Measurements from ENCODE around the gene CARNS1. TPM values are rescaled to one million over a fixed set of nuclear protein-coding genes. Genes with fewer than 3 reads are reported as not detected.

CARNS1 gene, protein sequence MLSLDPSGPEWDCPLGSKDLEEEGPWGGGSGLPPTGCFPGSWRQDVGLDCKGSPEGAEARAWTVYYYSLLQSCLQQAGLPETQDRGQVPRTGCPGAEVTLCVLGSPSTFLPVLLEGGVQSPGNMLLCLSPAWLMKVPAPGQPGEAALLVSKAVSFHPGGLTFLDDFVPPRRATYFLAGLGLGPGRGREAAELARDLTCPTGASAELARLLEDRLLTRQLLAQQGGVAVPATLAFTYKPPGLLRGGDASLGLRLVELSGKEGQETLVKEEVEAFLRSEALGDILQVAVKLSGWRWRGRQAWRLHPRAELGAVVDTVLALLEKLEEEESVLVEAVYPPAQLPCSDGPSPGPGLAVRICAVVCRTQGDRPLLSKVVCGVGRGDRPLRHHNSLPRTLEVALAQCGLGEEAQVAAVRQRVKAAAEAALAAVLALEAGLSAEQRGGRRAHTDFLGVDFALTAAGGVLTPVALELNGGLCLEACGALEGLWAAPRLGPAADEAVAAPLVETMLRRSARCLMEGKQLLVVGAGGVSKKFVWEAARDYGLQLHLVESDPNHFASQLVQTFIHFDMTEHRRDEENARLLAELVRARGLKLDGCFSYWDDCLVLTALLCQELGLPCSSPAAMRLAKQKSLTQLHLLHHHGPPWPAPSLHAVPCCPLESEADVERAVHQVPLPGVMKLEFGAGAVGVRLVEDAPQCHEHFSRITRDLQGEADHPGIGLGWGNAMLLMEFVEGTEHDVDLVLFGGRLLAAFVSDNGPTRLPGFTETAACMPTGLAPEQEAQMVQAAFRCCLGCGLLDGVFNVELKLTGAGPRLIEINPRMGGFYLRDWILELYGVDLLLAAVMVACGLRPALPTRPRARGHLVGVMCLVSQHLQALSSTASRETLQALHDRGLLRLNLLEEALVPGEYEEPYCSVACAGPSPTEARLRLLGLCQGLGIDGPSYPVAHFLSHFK
- 0.48 TPM for polyA plus RNA-seq (2013, experiment 1 of 2; ENCODE audit: insufficient read length)
- polyA plus RNA-seq (2013, experiment 2 of 2; ENCODE audit: insufficient read length), result 0.27 TPM

DNA sequence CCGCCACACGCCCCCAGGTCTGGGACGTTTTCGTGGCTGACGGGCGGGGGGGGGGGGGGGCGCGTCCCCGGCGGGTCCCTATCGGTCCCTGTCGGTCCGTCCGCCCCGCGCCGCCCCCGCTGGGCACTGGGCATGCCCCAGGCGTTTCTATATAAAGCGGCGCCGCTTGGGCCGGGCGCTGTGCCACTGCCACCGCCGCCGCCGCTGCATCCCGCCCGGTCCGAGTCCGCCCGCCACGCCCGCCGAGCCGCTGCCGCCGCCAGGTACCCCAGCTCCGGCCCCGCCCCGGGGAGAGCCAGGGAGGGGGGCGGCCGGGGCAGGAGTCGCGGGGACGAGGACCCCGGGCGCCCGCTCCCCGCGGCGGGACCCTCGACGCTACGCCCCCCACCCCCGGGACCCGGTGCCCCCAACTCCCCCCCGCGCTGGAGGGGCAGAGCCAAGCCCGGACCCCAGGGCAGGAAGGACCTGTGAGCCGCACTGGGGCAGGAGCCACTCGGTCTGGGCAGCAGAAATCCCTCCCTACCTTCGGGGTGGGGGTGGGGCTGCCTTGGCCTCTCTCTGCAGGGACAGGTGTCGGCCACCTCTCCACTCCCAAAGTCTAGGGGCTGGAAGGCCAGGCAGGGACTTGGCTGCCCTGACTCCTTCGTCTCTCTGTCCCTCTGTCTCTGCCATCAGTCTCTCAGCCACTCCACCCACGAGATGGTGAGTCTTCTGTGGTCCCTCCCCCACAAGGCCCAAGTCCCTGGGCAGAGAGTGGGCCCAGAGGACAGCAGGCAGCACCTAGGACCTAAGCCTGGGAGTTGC, at the start of gene CARNS1:
Gene CARNS1 (plus strand): TSS at position 178 of the 804 bp plus-strand sequence. CDS start 522 bp downstream, at position 700.
- DNase-seq, result no peak

DNA sequence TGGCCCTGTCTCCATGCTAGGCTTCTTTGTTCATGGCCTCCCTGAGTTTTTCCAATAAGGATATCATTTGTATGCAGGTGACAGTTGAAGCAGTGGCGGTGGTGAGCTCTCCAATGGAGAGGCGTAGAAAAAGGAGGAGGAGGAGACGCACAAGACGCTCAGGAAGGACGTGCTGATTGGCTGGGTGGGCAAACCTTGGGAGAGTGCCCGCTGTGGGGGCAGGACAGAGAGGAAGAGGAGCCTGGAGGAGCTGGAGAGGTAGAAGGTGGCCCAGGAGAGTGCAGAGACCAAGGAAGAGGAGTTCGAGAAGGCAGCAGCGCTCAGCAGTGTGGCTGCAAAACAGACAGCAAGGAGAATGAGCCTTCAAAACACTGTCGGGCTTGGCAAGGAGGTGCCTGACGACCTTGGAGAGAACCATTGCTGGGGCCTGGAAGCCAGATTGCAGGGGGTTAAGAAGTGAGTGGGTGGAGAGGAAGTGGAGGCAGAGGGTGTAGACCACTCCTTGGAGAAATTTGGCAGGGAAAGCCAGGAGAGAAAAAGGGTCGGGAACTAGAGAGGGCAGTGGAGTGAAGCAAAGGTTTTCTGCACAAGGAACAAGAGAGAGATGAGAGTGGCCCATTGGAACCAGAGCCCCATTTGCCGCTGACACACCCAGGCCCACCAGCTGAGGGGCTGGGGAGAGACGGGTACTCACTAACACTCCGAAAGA, 49.6 kb upstream of the CARNS1 start:
- DNase-seq, result no peak

DNA sequence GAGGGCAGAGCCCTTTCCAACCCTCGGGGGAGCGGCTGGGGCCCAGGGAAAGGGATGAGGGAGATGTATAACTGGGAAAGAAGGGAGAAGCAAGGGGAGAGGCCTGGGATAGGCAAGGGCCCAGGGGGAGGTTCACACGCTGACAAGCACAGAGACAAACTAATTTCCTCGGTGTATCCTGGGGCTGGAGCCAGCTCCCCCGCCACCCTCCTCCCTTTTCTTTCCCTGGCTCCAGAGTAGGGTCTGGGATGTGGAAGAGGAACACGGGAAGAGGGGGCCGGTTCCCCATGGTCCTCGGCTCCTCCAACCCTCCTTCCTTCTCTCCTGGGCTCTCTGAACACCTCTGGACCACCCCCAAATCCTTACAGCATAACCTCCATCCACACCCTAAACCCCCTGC, 48.9 kb upstream of the CARNS1 start:
- DNase-seq, result no peak

DNA sequence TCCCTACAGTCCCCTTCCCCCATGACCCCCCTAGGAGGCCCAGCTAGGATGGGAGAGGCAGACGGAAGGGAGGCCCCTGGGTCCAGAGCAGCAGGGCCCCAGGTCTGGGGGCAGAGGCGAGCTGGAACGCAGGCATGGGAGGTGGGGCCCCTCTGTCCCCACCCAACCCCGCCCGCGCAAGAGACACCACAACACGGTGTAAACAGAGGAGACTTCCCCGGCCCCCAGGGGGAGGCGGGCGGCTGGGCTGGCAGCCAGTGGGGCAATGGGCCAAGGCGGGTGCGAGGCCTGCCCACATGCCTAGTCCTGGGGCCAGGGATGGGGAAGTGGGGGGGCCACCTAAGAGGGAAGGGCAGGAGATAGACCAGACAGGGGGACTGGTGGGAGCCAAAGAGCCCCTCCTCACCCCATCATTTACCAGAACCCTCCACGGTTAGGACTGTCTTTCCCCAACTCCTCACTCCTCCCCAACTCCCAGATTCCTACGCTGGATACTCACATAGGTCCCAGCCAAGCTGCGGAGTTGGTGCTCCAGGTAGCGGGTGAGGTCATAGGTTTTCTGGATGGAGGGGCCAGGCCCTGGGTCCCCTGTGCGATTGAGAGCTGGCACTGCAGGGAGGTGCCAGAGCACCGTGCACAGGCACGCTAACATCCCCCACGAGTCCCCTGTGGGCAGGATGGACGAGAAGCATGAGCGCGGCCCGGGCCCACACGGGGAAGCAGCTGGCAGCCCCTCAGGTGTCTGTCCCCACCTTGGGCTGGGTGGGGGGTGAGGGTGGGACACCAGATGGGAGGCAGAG, 48.3 kb upstream of the CARNS1 start:
- no peak for DNase-seq

DNA sequence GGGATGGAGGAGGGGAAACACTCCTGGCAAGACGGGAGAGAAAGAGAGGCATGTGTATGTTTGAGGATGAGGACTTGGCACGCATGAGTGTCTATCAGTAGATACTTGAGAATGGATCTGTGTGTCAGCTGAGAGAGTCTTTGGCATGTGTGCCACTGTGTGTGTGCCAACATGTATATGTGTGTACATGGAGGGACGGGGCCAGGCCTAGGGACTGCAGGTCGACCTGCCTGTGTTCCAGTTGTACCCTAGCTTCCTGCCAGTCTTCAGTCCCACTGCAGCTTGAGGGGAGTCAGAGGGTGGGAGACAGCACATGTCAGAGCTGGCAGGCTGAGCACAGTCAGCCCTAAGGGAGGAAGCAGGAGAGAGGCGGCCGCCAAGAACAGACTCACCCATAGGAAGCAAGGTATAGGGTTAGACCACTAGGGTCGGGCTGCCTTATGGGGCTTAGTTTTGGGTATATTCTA, 47.7 kb upstream of the CARNS1 start:
- DNase-seq, result no peak

DNA sequence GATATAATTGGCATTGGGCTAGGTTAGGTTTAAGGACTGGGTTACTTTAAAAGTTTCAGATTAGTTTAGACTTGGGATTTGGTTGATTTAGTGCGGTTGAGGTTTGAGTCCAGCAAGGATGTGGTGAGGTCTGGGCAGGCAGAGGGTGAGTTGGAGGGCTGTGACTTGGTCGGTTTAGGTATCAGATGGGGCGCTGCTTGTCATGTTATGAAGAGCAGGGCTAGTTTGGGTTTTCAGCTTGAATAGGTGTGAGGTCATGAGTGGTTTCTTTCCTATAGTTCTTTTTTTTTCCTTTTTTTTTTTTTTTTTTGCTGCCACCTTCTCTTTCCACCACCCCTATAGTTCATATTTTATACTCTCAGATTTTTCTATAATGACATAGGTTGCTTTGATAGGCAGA, 46.9 kb upstream of the CARNS1 start:
- no peak for DNase-seq

DNA sequence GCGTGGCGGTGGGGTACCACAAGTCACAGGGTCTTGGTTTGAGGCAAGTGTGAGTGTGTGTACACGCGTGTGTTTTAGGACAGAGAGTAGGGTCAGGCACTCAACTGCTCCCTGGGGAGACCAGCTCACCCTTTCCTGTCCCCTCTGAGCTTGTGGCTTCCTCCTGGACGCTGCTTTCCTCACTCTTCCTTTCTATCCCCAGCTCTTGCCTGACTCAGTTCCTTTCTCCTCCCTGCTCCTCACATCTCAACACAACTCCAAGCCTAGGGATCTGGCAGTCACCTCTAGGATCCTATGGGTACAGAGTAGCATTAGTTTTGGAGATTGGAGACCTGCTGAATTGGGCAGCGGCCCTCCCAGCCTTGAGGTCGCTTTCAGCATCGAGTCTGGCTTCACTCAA, 46.2 kb upstream of the CARNS1 start:
- no peak for DNase-seq

DNA sequence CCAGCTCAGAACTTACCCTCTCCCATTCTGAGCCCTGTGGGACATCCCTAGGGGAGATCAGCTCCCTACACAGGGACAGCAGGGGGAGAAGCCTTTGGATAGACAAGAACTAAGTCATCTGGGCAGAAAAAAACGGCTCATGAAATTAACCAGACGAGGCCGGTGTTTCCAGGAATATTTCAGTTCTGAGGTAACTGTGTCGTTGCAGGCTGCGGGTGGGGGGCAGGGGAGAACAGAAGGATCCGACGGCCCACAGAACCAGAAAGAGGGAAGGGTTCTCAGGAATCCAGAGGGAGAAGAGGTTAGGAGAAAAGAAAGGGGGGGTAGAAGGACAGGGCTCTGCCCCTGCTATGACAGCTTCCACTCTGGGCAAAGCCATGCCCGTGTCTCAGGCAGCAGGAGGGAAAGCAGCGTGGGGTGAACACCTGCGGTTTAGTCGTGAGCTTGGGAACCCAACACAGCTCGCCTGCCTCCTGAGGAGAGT, 45.6 kb upstream of the CARNS1 start:
- peak; percentile 68 for DNase-seq

DNA sequence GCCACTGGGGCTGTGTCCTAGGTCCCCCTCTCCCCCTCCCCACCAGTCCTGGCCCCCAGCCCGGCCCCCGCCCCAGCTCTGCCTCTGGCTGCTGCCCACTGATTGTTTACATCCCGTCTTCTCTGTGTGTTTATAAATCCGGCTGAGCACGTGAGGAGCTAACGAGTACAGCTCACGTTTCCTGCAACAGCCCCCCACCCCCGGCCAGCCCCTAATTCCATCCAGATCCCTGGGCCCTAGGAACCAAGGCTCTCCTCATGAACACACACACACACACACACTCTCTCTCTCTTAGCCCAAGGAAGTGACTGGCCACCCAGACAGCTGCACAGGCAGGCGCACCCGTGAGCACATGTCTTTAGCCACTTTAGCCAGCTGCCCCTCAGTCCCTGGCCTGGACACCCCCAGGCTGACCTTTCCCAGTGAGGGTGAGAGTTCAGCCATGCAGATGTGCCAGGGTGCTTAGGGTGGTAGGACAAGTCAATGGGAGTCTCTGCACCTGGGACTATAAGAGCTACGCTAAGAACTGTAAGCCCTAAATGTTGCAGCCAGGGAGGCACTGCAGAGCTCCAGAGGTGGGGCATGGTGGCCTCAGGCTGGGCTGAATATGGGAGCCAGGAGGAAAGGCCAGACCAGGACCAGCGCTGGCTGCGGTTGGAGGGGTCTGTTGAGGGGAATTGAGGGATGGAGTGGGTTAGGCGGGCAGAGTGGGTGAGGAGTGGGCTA, 45.0 kb upstream of the CARNS1 start:
- peak; percentile 56 for DNase-seq

DNA sequence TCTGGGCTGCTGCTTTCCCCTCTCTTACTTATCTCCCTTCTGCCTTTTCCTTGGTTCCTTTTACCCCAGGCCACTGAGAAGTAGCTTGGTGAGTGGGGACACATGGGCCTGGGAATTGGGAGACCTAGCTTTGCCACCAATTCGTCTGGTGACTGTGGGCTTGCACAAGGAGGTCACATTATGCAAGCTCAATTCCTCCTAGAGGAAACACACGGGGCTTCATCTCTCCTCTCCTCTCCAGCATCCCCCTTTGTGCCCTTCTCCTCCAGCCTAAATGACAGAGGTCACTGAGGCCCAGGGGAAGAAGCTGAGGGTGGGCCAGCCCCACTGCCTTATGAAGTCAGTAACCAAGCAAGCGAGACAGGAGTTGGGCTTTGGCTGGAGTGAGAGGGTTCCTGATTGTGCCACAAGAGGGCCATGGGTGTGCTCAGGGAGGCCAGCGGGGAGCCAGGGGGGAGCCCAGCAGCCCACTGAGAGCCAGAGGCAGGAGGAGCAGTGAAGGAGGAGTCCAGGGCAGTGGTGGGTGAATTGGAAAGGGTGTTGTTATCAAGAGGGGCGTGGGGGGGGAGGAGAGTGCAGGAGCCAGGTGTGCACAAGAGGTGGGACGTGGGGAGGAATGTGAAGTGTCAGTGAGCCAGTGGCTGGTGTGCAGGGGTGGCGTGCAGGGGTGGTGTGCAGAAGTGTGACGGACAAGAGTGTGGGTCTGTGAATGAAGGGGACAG, 44.1 kb upstream of the CARNS1 start:
- peak; percentile 56 for DNase-seq

DNA sequence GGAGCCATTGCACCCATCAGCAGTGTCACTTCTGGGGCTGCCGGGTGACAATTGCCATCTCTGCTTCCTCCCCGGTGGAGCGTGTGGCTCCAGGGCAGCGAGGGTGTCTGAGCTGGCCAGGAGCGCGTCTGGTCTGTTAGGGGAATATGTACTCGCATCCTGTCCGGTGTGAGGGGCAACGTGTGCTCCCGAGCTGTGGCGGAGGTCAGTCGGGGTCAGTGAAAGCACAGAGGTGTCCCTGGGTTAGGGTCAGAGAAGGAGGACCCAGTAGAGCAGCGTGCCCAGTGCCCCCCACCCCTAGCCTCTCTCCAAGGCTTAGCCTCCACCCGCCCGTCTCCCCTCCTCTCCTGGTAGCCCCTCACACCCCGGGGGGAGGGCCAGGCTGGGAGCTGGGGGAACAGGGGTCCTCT, 43.6 kb upstream of the CARNS1 start:
- no peak for DNase-seq

DNA sequence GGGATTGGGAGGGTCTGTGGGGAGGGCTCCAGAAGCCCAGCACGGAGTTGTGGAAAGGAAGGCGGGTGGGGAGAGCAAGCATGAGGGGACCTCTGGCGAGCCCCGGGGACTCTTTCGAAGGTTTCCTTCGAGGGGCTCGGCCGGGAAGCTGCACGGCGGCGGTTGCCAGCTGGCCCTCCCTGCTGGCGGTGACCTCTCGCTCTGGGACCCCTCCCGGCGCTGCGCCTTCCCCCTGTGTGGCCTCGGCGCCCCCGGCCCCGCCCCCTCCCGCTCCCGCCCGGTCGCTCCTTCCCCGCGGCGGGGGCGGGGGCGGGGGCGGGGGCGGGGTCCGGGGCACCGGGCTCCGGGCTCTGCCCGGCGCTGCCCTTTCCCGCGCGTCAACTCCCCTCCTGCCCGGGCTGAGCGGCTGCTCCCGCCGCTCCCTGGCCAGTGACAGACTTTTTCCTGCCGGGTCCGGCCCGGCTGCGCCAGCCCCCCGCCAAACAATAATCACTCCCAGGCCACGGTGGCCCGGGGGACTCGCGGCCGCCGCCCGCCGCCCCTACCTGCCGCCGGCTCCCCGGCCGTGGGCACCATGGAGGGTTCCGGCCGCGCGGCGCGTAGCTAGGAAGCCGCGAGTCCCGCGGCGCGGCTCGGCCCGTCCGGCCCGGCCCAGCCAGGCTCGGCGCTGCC, 43.0 kb upstream of the CARNS1 start:
- DNase-seq, result no peak

DNA sequence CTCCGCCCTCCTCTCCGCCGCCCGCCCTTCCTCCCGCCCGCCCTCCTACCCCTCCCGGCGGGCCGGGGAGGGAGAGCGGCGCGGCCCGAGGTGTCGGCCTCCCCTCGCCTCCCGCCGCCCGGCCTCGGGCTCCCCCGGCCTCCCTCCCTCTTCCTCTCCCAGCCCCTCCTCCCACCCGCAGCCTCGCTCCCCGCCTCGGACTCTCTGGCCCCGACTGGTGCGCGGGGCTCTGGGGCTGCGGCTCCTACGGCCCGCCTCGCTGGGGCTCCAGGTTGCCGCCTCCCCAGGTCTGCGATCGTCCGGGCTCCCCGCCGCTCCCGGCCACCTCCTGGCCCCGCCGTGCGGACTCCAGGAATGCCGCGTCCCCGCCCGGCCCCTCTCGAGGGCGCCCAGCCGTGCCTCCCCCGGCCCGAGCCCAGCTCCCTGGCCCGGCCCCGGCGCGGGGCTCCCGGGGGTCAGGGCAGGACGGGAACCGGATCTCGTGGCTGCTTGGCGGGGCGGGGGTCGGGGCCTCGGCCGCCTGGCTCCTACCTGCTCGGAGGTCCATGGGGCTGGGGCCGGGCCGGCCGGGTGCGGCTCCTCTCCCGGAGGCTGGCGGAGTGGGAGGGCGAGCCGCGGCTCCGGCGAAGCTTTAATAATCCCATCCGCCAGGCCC, 42.4 kb upstream of the CARNS1 start, which contains the start of gene CLCF1:
Gene CLCF1 (minus strand): TSS at position 606 of the 655 bp plus-strand sequence. CDS start 59 bp downstream, at position 547.
- peak; percentile 77 for DNase-seq

DNA sequence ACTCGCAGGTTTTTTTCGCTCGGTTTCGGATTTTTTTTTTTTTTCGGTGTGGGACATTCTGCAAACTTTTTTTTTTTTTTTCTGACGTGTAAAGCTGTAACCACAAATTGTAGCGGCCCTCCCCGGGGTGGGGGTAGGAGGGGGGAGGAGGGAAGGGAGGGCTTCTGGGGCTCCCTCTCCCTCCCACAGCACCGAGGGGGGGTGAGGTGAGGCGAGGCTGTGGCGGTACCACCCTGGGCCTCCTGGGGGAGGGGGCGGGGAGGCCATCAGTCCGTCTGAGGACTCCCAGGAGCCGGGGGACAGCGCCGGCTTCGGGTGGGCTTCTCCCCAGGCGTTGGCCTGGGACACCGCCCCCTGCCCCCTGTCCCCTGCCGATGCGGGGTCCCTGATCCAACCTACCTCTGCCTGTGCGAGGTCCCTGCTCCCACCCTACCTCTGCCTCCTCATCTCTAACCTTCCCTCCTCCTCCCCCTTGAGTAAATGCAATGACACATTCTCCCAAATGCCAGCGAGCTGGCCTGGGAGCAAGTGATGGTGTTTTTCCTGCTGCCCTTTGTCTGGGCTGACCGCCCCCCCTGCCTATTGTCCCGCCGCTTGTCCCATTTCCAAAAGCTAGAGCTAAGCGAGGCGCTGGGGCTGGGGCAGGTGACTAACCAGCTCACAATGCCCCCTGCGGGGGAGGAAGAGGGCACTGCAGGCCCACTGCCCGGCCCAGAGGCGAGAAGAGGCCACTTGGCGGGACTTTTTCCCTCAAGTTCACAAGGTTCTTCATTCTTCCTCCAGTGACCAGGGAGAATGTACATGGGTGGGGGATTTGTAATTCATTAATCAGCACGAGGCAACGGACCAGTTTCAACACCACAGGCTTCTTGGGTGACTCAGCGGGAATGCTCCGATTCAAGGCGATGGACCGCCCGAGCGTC, 41.6 kb upstream of the CARNS1 start:
- peak; percentile 96 for DNase-seq

DNA sequence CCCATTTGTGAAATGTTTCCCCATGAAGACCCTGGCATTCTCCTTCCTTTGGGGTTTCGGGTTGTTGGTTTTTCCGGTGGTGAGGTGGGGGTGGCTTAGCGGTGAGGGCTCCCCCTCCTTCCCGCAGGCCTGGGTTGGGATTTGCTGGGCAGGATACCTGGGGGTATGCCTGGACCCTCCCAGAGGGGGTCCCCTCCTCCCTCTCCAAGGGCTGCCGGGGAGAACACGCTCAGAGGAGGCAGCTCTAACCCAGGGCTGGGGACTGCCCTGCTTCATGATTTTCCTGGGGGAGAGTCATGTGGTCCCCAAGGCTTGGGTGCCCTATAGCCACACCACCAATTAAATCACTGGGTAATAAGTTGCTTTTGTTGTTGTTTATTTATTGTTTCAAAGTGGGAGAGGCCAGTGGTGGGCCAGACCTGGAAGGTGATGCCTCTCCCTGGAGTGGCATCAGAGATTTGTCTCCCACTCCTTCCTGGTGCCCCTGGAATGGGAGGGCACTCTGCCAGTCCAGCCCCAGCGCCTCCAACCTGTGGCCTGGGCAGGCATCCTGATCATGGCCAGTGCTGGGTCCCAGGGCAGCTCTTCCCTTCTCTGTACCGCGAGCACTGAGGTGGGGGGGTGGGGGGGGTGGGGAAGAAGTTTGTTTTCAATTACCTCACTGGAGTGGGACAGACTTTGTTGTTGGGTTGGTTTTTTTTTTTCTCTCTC, 40.8 kb upstream of the CARNS1 start:
- peak; percentile 53 for DNase-seq

Measured in fibroblast of skin of abdomen (primary cell).